HK-2 (cell line): ENCODE data around the gene CLSTN2.

Source experiments
- DNase-seq: peaks from one replicate; pipeline ENCODE4 v3.0.0-alpha.2; 2018; ENCODE audit not compliant: unreplicated experiment

CLSTN2 gene

DNA sequence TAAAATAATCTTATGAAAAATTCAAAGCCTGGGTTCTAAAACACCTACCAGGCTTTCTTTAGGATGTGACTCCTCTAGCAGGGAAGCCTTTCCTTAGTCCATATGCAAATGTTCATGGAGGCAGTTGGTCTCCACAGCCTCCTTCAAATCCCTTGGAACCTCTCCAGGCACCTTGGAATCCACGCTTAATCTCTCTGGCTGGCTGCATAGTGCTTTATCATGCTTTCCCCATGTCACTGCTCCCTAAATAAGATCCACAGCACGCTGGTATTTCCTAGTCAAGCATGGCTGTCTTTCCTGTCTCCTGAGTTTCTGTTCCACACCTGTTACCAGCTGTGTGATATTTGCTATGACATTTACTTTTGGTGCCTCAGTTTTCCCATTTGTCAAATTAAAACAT, 71.3 kb downstream of the CLSTN2 start:
- no peak for DNase-seq

DNA sequence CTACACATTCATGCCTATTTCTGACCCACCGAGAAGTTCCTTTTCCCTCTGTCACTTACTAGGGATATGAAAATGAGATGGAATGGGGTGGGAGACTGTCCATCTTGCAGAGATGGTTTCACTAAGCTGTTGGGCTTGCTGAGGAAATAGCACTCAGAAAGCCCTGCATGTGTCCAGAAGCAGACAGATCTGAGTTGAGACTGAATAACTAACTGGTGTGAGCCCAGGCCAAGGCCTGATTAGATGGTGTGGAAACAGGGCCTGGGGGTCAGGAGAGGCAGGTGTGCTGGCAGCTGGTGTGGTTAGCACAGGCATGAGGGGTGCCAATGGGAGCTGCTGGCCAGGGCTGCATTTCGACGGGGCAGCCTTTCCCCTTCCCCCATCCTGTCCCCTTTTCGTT, 72.1 kb downstream of the CLSTN2 start:
- DNase-seq = no peak

DNA sequence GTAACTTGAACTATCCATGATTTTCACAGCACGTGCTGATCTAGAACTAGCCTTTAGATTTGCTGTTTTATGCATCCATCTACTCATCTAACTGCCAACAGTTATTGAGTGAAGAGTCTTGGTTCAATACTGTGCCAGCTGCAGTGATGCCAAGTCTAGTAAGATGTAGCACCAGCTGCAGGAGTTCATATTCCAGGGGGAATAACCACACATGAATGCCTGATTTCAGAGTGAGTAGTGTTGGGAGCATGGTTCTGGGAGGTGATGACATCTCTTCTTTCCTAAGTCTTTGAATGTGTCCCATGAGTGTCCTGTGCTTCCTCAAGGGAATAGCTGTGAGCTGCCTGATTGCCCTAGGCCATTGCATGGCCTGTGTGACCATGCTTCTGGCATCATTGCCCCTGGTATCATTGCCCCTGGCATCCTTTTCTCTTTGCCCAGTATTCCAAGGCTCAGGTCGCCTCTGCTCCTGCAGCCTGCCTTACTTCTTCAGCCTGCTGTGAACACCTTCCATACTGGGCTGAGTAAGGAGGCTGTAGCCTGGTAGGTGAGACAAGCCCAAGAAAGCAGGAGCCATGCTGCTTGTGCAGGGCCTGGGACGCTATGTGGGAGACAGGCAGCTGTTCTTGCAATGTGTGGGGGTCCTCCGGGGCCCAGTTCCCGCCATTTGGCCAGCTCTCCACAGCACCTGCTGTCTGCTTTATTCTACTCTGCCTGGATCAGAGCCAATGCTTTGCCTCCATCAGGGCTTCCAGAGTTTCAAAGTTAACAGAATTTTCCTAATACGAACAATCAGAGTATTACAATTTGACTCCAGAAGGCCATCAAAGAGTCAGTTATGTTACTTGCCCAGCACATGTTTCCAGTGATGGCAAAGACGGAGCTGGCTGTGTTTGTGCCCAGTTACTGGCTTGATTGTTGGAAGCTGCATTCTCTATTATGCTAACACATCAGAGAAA, 73.2 kb downstream of the CLSTN2 start:
- no peak for DNase-seq

DNA sequence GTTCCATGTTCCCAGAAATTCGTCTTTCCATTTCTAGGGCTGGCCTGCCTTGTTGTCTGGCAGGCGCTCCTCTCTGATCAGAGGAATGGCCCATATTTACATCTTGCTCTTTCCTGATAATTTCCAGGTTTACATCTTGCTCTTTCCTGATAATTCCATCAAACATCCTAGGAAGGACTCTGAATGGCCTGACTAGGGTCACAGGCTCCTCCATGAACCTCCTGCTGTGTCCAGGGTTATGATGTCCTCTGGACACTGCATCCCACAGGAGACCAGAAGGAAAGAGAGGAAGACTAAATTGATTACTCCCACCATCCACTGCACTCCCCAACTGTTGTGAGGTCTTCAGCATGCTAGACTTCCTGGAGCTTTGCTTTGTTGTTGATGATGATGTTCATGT, 75.4 kb downstream of the CLSTN2 start:
- DNase-seq = no peak

DNA sequence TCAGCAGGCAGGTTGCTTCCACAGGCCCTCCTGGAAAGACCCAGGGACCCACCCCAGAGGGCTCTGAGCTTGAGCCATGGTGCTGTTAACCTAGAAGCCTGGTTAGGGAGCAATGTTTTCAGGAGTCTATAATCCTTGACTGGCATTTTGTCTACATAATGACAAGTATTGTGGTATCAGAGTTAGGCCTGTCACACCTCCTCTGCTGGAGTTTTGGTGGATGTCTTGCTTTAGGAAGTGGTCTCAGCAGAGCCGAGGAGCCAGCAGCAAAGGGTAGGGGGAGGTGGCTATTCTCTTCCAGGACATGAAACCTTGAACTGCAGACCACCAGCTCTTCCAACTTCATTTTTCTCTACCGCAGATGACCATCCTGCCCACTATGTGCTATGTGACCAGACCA, 76.1 kb downstream of the CLSTN2 start:
- DNase-seq = no peak

DNA sequence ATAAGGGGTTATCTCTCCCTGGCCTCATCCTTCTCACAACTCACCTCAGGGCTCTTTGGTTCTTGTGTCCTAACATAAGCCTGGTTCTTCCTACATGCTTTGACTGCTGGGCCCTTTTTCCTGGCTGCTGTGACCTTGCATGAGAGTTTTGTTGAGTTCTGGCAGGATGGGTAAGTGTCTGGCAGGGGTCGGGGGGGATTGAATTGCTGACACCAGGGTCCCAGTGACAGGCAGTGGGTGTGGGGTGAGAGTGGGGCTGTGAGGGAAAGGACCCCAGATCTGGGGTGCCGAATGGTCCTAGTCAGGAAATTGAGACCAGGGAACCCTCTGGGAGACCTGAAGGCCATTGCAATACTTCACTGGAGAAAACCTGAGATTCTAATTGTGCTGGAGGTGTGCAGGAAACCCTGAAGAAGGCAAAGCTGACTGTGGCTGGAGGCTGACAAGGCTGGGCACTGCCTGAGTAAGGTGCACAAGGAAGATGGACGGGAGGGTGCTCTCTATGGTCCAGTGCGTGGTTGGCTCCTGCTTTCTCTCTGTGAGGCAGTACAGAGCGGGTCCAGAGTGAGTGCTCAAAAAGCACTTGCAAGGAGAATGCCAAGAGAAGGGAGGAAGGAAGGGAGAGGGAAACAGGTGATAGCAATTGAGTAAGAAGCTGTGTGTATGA, 76.8 kb downstream of the CLSTN2 start:
- DNase-seq = no peak

DNA sequence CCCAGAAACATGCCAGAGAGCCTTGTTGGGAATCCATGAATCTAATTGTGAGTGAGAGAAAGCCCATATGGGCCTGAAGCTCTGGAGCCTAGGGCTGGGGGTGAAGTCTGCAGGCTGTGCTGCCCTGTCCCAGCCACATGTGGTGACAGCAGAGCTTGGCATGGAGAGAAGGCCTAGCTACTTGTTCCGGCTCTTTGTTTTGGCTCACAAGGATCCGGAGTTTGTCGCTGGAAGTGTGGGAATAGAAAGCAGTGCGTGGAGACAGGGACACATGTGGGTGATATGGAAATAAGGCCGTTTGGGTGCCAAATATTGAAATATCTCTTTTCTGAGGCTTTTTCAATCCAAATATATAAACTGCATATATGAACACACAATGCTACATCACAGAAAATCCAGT, 78.2 kb downstream of the CLSTN2 start:
- DNase-seq = no peak

DNA sequence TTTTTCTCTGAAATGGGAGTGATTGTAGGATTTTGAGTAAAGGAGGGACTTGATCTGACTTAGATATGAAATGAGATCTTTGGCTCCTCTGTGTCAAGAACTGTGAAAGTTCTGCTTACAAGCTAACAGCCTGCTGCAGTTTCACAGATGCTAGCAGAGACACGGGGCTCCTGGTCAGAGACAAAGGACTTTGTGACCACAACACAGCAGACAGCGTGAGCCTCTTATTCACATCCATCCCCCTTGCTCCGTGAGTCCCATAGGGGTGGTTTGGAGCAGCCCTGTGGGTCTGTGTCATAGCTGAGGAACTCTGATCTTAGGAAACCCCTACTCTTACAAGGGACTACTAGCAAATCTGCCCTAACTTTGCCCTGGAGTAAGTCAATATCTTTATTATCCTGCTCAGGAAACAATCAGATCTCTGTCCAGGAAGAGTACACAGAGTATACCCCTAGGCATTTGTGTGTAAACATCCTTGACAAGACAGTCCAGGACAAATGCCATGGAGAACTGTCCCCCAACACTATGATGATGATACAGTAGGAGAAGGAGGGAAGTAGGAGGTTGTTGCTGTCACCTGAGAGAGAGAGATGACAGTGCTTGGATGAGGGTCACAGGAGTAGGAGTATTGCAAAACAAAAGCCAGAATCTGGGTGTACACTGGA, 80.0 kb downstream of the CLSTN2 start:
- DNase-seq = no peak

- DNase-seq = no peak
These were observed 80.8 kb downstream of the CLSTN2 start for GRCh38 chr3:140015741-140016140.

DNA sequence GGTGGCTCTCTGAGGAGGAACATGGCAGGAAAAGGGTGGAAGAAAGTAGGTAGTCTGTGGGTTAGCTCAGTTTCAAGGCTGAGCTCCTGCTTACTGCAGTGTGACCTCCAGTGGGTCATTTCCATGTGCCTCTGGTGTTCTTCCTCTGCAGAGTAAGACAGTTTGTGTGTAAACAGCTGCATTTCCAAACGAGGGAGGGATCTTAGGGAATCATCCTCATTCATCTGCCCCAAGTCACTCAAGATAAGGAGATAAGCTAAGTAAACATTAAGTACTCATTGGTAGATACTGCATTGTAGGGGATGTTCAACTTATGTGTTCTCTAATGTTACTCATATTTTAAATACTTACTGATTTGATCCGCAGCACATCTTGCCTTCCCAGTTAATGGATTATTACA, 83.6 kb downstream of the CLSTN2 start:
- no peak for DNase-seq

- no peak for DNase-seq
These were observed 85.0 kb downstream of the CLSTN2 start for GRCh38 chr3:140019946-140020345.

GRCh38 chr3:140020541-140020940, 85.6 kb downstream of the CLSTN2 start:
- no peak for DNase-seq

GRCh38 chr3:140021269-140021668, 86.3 kb downstream of the CLSTN2 start:
- DNase-seq = no peak

DNA sequence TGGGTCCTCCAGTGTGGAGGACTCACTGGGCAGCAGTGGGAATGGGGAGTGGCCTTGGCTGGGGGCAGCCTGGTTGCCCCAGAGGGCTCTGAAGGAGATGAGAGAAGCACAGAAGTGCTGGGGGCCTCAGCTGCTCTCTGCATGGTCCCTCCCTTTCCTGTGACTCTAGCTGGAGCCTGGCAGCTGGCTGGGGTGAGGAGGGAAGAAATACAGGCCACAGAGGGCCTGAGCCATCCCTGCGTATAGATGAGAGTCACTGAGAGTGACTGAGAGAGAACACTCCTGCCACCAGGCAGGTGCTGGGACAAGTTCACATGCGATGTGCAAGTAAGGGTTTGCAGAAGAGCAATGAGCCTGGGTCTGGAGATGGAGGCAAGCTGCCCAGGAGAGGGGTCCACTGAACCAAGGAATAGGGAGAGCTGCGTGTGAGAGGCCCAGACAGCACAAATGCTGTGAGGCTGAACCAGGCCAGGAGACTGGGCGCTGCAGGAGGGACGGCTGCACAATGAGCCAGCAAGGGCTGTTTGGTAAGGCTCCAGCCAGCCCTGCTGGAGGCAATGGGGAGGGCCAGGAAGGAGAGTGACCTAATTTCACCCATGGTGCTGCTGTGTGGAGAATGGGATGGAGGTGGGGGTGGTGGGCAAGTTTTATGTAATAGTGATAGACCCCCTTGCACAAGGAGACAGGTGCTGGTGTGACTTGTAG, 87.2 kb downstream of the CLSTN2 start:
- no peak for DNase-seq

- no peak for DNase-seq
These were observed 88.9 kb downstream of the CLSTN2 start for GRCh38 chr3:140023616-140024530.

GRCh38 chr3:140031170-140031569, 96.2 kb downstream of the CLSTN2 start:
- DNase-seq = no peak

DNA sequence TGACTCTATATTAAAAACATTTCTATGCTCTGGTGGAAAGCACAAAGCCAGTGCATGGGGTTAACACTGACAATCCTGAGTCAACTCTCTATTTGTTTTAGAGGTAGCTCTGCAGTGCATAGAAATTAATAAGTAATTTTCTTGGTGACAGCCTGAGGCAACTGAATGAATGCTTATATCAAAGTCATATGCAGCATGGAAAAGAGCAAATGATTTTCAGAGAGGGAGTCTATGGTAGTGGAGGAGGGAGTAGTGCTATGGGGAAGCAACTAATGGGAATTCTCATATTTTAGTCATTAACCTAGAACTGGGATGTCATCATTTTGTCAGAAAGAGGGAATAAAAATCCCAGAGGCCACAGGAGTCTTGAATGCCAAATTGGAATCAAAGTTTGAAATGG, 99.1 kb downstream of the CLSTN2 start:
- no peak for DNase-seq

DNA sequence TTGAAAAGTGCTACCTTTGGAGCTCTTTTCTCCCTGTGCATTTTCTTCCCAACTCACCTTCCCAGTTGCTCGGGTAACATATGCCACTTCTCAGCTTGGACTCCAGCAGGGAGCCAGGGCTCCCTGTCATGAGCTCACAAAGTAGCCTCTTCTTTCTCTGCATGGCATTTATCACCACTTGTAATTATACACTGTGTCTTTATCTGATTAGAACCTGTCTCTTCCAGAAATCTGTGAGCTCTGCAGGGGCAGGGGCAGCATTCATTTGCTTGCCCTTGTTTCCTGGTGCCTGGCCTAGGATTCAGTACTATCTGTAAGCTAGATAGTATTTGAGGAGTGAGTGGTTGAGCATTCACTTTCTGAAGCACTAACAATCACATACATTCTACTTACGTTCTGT, 100.9 kb downstream of the CLSTN2 start:
- no peak for DNase-seq

GRCh38 chr3:140050396-140050795, 115.4 kb downstream of the CLSTN2 start:
- DNase-seq = no peak

DNA sequence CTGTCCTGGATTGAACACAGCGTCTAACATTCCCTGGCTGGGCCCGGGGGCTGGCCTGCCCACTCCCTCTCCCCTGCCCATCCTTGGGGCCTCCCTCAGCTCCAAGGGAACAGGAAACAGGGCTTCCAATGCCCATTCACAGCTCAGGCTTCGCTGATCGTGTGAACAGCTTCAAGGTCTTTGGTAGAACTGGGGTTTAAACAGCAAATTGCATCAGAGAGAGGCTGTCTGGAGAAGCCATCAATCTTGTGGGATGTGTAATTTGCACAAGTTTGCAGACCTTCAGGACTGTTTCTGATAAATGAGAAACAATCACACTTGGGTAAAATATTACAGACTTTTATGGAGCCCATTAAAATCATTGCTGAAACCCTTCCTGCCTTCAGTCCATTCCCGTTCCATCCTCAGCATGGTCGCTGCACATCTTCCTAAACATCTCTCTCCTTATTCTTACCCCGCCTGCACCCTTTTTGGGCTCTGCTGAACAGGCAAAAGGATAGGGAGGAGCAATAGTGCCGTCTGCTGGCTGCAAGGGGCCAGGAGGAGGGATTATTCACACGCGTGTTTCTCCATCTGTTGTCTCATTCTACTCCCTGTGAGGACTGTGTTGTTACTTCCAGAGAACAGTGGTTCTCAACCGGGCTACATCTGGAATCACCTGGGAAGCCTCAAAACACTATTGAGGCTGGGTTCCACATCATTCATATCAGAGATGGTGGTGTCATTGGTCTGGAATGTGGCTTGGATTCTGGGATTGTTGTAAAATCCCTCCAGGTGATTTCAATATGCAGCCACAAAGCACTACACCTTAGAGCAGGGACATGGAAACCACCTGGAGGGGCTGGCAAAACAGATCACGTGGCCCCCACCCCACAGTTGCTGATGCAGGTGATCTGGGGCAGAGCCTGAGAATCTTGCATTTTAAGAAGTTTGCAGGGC, 116.3 kb downstream of the CLSTN2 start:
- no peak for DNase-seq
